Mucosa of rectum (tissue), 2 donors: ENCODE measurements around the gene CCSAP.

ENCODE experiments used
- H3K27ac ChIP-seq, 2 donors: one replicate each; pipeline ENCODE4 v1.7.0; 2013; ENCODE audit warnings: inconsistent platforms in 2 of 2, low read depth in 2 of 2, low read length in 2 of 2
- H3K27me3 ChIP-seq, 2 donors: one replicate each; pipeline ENCODE4 v1.7.0; 2013; ENCODE audit warnings: low read length in 2 of 2; ENCODE audit not compliant: control insufficient read depth in 2 of 2, insufficient read depth in 2 of 2
- H3K36me3 ChIP-seq, 2 donors: one replicate each; pipeline ENCODE4 v1.7.0; 2013; ENCODE audit warnings: low read length in 2 of 2; ENCODE audit not compliant: control insufficient read depth in 2 of 2, insufficient read depth in 2 of 2
- H3K4me1 ChIP-seq, 2 donors: one replicate each; pipeline ENCODE4 v1.7.0; 2013; ENCODE audit warnings: low read length in 2 of 2, mild to moderate bottlenecking in 1 of 2; ENCODE audit not compliant: control insufficient read depth in 2 of 2, insufficient read depth in 2 of 2
- H3K4me3 ChIP-seq, 2 donors: one replicate each; pipeline ENCODE4 v1.7.0; 2013; ENCODE audit warnings: low read length in 2 of 2
- H3K9ac ChIP-seq, 2 donors: one replicate each; pipeline ENCODE4 v1.7.0; 2013; ENCODE audit warnings: low read length in 2 of 2, low read depth in 1 of 2, mild to moderate bottlenecking in 1 of 2
- H3K9me3 ChIP-seq, 2 donors: one replicate each; pipeline ENCODE4 v1.7.0; 2013; ENCODE audit warnings: low read length in 2 of 2; ENCODE audit not compliant: control insufficient read depth in 2 of 2
- donor health status: healthy.
- donor health status: Normal muscosa, but diverticular disease.

CCSAP gene

DNA sequence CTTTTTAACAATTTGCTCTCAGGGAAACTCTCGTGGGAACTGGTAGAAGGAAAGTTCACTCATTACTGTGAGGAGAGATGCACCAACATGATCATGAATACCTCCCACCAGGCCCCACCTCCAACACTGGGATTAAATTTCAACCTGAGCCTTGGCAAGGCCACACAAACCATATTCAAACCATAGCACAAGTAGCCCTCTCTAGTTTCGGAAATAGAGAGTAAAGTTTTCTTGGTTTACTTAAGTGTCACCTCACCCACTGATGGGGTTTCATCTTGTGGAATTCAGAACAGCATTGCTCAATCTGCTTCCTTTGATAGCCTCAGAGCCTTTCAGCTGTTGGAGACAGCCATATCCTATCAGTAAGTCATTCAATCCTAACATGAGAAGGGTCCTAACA, 25.5 kb upstream of the CCSAP start:
- Histone ChIP-seq H3K4me3 (no peak overlapping the region), H3K27me3 (peaks cover 0 to 3% of the 10 kb centered on the region in 2 donors), H3K9ac (no peak overlapping the region), H3K9me3 (no peaks in the 10 kb centered on the region), H3K27ac (no peak overlapping the region), H3K4me1 (no peaks in the 10 kb centered on the region), H3K36me3 (no peaks in the 10 kb centered on the region)

GRCh38 chr1:229365569-229365968, 22.7 kb upstream of the CCSAP start:
- peaks cover 0 to 2% of the 10 kb centered on the region in 2 donors for H3K27me3 ChIP-seq
- no peak overlapping the region for H3K4me3 ChIP-seq
- H3K4me1 ChIP-seq, result no peaks in the 10 kb centered on the region
- H3K36me3 ChIP-seq, result no peaks in the 10 kb centered on the region
- H3K27ac ChIP-seq, result no peak overlapping the region
- H3K9ac ChIP-seq, result no peak overlapping the region
- H3K9me3 ChIP-seq, result no peaks in the 10 kb centered on the region

DNA sequence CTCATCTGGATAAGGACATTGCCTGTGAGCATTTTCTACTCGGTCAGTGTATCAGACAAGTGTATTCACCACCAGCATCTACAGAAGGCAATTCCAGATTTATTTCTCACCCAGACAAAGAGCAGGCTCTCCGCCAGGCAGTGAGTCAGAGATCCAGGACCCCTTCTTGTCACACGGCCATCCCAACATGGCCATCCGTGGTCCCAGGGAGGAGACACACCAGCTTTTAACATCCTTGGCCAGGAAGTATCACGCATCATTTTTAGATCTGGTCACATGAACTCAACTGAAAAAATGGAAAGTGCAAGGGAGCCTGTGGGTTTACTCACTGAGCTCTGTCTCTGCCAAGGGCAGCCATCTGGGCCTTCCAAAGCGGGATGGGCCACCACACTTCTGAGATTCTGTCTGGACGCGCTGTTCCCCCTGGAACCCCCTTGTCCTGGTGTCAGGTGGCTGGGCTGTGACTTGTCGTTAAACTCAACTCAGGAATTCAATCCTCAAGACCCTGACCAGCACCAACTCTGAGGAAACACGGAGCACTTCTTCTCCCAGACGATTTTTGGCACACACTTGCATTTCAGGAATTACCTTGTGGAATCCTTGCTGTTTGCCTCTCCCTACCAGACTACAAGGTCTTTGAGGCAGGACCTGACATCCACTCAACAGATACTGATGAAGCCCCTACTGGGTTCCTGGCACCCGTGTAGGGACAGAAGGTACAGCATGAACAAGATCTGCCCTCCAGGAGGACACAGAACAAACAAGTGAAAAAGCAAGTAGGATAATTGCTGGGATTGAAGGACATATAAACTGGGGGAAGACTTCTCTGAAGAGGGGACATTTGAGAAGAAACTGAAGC, 21.6 kb upstream of the CCSAP start:
- peaks cover 0 to 2% of the 10 kb centered on the region in 2 donors for H3K27me3 ChIP-seq
- H3K4me3 ChIP-seq, result no peak overlapping the region

DNA sequence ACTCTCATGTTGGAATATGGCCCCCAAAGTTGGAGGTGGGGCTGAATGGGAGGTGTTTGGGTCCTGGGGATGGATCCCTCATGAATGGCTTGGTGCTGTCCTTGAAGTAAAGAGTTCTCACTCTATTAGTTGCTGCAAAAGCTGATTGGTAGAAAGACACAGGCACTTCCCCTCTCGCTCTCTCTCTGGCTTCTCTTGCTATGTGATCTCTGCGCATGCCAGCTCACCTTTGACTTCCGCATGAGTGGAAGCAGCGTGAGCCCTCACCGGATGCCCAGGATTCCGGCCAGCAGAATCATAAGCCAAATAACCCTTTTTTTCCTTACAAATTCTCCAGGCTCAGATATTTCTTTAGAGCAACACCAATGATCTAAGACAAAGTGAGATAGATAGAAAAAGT, 20.9 kb upstream of the CCSAP start:
- peaks cover 0 to 2% of the 10 kb centered on the region in 2 donors for H3K27me3 ChIP-seq
- H3K27ac ChIP-seq, result no peak overlapping the region
- no peak overlapping the region for H3K9ac ChIP-seq
- no peaks in the 10 kb centered on the region for H3K36me3 ChIP-seq
- no peaks in the 10 kb centered on the region for H3K4me1 ChIP-seq
- no peak overlapping the region for H3K4me3 ChIP-seq
- H3K9me3 ChIP-seq, result no peaks in the 10 kb centered on the region

More for the DNA sequence above, 21.6 kb upstream of the CCSAP start:
- Histone ChIP-seq H3K36me3 (no peaks in the 10 kb centered on the region), H3K9ac (no peak overlapping the region), H3K4me1 (no peaks in the 10 kb centered on the region), H3K9me3 (no peaks in the 10 kb centered on the region), H3K27ac (no peak overlapping the region)

GRCh38 chr1:229360420-229360819, 17.6 kb upstream of the CCSAP start:
- H3K27me3 ChIP-seq, result peaks cover 0 to 2% of the 10 kb centered on the region in 2 donors
- no peaks in the 10 kb centered on the region for H3K9me3 ChIP-seq
- H3K4me3 ChIP-seq, result no peak overlapping the region
- no peak overlapping the region for H3K9ac ChIP-seq
- H3K4me1 ChIP-seq, result no peaks in the 10 kb centered on the region
- H3K36me3 ChIP-seq, result no peaks in the 10 kb centered on the region
- H3K27ac ChIP-seq, result no peak overlapping the region

GRCh38 chr1:229355661-229356060, 12.8 kb upstream of the CCSAP start:
- Histone ChIP-seq H3K4me1 (no peaks in the 10 kb centered on the region), H3K4me3 (no peak overlapping the region), H3K27me3 (peaks cover 0 to 2% of the 10 kb centered on the region in 2 donors), H3K9me3 (peaks cover 0 to 2% of the 10 kb centered on the region in 2 donors), H3K9ac (no peak overlapping the region), H3K27ac (no peak overlapping the region), H3K36me3 (no peaks in the 10 kb centered on the region)

DNA sequence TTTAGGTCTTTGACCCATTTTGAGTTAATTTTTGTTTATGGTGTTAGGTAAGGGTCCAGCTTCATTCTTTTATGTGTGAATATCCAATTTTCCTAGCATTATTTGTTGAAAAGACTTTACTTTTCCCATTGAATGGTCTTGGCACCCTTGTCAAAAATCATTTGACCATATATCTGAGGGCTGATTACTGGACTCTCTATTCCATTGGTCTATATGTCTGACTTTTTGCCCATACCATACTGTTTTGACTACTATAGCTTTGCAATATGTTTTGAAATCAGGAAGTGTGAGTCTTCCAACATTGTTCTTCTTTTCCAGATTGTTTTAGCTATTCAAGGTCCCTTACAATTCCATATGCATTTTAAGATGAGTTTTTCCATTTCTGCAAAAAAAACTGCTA, 11.4 kb upstream of the CCSAP start:
- H3K27me3 ChIP-seq, result peaks cover 0 to 2% of the 10 kb centered on the region in 2 donors
- H3K4me3 ChIP-seq, result no peak overlapping the region
- H3K4me1 ChIP-seq, result no peaks in the 10 kb centered on the region
- H3K9ac ChIP-seq, result no peak overlapping the region
- peaks cover 0 to 2% of the 10 kb centered on the region in 2 donors for H3K9me3 ChIP-seq
- no peak overlapping the region for H3K27ac ChIP-seq
- no peaks in the 10 kb centered on the region for H3K36me3 ChIP-seq

- Histone ChIP-seq H3K27me3 (peaks cover 2 to 4% of the 10 kb centered on the region in 2 donors), H3K4me1 (no peaks in the 10 kb centered on the region), H3K36me3 (no peaks in the 10 kb centered on the region), H3K27ac (no peak overlapping the region), H3K4me3 (no peak overlapping the region), H3K9me3 (peaks cover 0 to 2% of the 10 kb centered on the region in 2 donors), H3K9ac (no peak overlapping the region)
Observed at GRCh38 chr1:229352975-229353374, 10.1 kb upstream of the CCSAP start.

DNA sequence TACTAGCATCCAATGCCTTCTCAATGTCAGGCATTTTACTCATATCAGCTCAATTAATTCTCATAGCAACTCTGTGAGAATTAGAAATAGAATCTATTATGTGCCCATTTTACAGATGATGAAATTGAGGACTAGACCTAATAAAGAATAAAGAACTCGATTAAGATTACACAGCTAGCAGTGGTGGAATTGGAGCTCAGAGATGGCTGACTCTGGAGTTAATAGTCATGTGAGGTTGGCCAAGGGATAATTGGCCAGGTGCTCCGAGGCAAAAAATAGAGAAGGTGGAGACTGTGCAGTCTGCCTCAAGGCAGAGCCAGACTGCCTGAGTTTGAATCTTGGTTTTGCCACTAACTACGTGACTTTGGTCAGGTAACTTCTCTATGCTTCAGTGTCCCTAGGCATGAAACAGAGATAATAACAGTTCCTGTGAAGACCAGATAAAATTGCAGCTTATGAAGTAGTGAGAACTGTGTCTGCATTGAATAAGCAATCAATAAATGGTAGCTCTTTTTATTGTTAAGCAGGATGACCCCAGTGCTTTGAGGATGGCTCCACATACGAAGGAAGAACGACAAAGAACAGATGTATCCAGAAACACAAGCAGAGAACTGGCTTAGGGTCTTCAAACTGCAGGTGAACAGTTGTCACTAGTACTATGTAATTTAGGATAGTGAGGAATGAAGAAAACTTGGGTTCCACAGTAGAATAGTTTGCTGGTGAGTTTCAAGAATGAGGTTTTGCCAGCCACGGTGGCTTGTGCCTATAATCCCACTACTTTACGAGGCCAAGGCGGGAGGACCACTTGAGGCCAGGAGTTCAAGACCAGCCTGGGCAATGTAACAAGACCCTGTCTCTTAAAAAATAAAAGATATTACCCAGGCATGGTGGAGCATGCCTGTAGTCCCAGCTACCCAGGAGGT, 6.9 kb upstream of the CCSAP start:
- Histone ChIP-seq H3K4me3 (no peak overlapping the region), H3K4me1 (no peaks in the 10 kb centered on the region), H3K9ac (no peak overlapping the region), H3K27me3 (peaks cover 2 to 4% of the 10 kb centered on the region in 2 donors), H3K9me3 (peaks cover 0 to 2% of the 10 kb centered on the region in 2 donors), H3K27ac (no peak overlapping the region), H3K36me3 (no peaks in the 10 kb centered on the region)

GRCh38 chr1:229347528-229347927, 4.7 kb upstream of the CCSAP start:
- no peak overlapping the region for H3K27ac ChIP-seq
- peaks cover 0 to 5% of the 10 kb centered on the region in 2 donors for H3K4me1 ChIP-seq
- peaks cover 0 to 8% of the 10 kb centered on the region in 2 donors for H3K27me3 ChIP-seq
- H3K4me3 ChIP-seq, result no peak overlapping the region
- no peaks in the 10 kb centered on the region for H3K9me3 ChIP-seq
- no peaks in the 10 kb centered on the region for H3K36me3 ChIP-seq
- H3K9ac ChIP-seq, result no peak overlapping the region
